ENCODE data around the gene DRG2. TPM values are rescaled to one million over a fixed set of nuclear protein-coding genes. Genes with fewer than 3 reads are reported as not detected.
A peak's percentile ranks its signal among the peaks of the same experiment; 100 is the strongest.

The DRG2 gene
- total RNA-seq, 1 experiment from 2014 or later, result 59.3 TPM

DNA sequence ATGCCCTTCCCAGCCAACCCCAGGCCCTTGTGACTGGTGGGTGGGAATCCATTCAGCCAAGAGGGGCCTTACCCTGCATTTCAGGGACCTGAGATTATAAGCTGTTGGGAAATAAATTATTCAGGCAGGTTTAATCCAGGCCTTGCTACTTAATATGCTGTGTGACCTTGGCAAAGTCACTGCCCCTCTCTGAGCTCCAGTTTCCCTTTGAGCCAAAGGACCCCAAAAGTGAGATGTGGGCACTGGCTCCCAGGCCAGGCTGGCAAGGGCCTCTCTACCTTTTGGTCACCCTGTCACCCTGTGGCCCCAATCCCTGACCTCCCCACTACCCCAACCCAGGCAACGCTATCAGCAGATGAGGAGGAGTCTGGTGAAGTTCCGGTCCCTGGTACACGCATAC is 54.7 kb downstream of the DRG2 start:
- no peak for DNase-seq (ENCODE audit: low spot score)

DNA sequence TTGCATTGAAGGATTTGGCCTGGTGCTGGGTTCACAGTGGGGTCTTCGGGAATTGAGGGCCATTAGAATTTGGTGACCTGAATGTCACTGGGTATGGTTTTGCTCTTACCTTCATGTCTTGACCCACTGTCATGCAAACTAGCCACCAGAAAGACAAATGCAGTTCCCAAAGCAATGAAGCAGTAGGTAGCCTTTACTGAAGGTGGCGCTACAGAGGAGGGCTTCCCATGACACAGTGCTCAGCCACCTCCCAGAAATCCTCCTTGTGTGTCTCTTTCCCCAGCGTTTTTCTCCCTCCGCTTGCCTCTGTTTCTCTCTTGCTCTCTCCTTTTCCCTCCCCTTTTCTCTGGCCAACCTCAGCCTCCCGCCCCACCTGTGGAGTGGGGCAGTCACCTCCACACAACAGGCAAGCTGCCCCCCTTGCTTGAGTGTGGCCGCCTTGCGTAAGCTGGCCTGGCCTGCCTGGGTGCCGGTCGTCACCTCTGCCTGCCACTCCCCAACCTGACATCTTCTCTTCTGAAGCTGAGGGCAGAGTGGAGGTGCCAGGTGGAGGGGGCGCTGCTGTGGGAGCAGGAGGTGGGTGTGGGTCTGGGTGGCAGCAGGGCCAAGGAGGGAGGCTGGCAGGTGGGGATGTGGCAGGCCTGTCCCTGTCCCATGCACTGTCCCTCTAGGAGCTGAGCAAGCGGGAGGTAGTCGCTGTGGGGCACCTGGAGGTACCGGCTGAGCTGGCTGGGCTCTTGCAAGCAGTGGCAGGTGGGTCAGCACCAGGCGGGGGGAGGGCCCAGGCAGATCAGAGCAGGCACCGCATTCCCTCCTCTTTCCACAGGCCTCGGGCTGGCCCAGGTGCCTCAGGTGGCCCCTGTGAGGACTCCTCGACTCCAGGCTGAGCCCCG is 55.5 kb downstream of the DRG2 start:
- DNase-seq (ENCODE audit: low spot score), result no peak

DNA sequence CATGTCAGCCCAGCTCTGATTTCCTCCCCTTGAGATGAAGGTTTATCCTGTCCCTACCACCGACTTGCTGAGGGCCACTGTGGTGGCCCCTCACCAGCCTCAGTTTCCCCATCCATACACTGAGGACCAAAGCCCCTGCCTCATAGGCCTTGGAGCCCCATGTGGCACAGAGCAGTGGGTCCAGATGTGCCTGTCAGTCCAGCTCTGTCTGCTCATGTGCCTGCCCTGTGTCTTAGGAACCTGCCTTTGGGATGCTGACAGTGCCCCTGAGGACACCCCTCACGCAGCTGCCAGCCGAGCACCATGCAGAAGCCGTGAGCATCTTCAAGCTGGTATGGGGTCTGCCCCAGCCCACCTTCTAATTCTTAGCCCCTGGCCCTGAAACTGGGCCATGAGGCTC is 56.5 kb downstream of the DRG2 start:
- DNase-seq (ENCODE audit: low spot score), result no peak

DNA sequence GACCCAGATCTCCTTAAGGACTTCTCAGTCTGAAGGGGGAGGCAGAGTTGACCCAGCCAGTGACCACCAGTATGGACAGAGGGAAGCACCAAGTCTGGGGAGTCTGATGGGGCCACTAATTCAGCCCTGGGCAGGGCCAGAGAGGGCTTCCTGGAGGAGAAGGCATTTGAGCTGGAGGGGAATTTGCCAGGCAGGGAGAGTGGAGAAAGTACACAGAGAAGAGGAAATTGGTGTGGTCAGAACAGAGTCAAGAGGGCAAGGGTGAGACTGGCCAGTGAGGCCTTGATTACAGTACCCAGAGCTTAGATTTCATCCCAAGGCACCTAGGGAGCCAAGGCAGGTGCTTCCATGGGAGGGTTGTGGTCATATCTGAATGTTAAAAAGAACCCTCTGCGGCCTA is 57.1 kb downstream of the DRG2 start:
- peak; percentile 20 for DNase-seq (ENCODE audit: low spot score)

DNA sequence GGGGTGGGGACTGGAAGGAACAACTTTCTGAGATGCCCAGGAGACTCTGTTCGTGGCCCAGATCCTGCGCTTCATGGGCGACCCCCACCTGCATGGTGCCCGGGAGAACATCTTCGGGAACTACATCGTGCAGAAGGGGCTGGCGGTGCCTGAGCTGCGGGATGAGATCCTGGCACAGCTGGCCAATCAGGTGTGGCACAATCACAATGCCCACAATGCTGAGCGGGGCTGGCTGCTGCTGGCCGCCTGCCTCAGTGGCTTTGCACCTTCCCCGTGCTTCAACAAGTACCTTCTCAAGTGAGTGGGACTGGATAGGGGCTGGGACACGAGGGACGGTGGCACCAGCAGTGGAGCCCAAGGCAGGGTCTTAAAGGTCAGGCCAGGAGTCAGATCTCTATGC is 58.1 kb downstream of the DRG2 start:
- no peak for DNase-seq (ENCODE audit: low spot score)

DNA sequence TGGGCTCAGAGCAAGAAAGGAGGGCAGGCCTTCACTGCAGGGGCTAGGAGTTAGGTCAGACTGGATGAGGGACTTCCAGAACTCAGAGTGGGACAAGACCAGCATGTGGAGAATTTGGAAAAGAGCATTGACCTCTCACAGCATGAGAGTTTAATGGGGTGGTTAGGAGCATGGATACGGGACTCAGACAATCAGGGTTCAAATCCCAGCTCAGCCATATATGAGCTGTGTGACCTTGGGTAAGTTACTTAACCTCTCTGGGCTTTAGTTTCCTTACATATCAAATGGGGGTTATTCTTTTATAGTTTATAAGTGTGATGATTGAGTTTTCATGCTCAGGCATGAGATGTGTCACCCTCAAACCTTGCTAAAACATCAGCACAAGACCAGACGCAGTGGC is 58.5 kb downstream of the DRG2 start:
- DNase-seq (ENCODE audit: low spot score), result no peak

DNA sequence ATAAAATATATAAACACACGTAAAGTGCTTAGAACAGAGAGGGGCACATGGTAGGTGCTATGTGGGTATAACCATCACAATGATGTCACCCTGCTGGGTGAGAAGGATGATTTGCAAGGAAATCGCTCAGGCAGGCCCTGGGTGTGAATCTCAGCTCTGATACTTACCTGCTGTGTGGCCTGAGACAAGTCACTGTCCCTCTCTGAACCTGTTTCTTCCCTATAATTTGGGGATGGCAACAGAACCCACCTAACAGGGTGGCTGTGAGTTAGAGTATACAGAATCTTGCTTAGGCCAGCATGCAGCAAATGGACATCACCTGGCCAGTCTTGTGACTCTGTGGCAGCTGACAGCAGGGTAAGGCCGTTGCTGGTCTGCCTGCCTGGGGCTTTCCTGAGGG is 59.2 kb downstream of the DRG2 start:
- no peak for DNase-seq (ENCODE audit: low spot score)

DNA sequence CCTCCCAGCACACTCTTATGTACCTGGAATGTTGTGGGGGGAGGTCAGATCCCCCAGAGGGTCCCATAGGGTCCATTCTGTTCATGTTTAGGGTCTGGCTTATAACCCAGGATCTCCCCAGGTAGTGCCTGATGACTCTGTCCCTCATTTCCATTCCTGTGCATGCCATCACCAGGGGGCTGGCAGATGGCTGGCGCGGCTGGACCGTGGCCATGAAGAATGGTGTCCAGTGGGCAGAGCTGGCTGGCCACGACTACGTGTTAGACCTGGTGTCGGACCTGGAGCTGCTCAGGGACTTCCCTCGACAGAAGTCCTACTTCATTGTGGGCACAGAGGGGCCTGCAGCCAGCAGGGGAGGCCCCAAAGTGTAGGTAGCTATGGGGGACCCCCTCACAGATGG is 60.8 kb downstream of the DRG2 start:
- DNase-seq (ENCODE audit: low spot score), result no peak

DNA sequence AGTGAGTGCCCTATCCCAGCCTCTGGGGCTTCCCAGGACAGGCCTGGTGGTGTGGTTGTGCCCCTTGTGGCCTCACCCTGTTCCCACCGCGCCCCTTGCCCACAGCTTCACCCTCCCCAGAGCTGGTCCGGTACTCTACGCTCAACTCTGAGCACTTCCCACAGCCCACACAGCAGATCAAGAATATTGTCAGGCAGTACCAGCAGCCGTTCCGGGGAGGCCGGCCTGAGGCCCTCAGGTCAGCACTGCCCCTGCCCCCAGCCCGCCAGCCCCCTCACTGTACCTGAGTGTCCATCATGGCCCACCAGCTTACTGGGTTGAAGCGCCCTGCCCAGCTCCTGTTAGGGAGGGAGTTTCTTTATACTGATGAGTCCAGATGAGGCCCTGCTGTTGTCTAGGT is 63.5 kb downstream of the DRG2 start:
- no peak for DNase-seq (ENCODE audit: low spot score)

DNA sequence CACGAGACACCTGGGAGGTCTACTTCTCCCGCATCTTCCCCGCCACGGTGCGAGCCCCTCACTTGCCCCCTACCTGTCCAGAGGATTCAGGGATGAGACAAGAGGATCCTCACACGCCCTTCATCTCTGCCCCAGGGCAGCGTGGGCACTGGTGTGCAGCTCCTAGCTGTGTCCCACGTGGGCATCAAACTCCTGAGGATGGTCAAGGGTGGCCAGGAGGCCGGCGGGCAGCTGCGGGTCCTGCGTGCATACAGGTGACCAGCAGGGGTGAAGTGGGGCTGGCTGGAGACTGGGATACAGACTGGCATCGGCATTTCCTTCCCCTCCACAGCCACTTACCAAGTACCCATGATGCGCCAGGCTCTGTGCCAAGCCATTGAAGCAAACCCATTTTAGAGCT is 67.4 kb downstream of the DRG2 start:
- no peak for DNase-seq (ENCODE audit: low spot score)

DNA sequence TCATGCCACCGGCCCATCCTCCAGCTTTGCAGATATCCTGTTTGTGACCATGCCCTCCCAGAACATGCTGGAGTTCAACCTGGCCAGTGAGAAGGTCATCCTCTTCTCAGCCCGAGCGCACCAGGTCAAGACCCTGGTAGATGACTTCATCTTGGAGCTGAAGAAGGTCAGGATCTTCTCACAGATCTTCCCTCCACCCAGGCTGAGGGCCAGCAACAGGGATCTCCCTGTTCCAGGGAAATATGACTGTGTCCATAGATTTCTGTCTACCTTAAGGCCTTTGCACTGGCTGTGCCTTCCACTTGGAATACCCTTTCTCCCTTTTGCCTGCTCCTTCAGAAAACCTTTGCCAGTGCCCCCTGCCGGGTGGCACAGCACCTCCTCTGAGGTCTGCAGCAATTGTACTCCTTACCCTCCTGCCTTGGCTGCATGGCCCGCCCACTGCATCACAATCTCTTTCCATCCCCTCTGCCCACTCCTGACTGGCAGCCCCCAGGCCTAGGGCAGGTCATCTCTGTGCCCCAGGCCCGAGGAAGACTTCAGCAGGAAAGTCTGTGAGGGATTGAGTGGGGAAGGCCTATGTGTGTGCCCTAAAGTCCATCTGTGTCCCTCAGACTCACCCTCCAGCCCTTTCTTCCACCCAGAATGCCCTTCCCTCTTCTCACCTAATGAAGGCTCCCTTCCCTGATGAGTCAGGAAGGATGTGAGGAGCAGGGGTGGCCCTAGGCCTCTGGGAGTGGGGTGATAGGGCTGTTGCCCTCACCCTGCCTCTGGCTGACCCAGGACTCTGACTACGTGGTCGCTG is 68.6 kb downstream of the DRG2 start:
- peak; percentile 30 for DNase-seq (ENCODE audit: low spot score)

DNA sequence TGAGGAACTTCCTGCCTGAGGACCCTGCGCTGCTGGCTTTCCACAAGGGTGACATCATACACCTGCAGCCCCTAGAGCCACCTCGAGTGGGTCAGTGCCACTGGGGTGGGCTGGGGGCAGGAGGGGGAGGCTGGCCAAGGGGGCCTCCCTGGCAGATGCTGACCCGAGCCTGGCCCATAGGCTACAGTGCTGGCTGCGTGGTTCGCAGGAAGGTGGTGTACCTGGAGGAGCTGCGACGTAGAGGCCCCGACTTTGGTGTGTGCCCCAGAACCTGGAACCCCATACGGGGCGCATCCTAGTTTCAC is 69.2 kb downstream of the DRG2 start:
- DNase-seq (ENCODE audit: low spot score), result no peak

Other genes starting within 250 kb of the DRG2 start
- gene TOM1L2, start 115.5 kb upstream of the DRG2 start, total RNA-seq (2014; rRNA removed; shearing (Covaris generic)), result 40.7 and 50.0 TPM in 2 replicates
- 1.1 and 1.7 TPM in 2 replicates for gene DRC3, start 115.1 kb upstream of the DRG2 start, total RNA-seq (2014; rRNA removed; shearing (Covaris generic))
- 10.9 and 12.9 TPM in 2 replicates for gene ATPAF2, start 48.8 kb upstream of the DRG2 start, total RNA-seq (2014; rRNA removed; shearing (Covaris generic))
- 6.5 and 7.7 TPM in 2 replicates for gene GID4, start 48.5 kb upstream of the DRG2 start, total RNA-seq (2014; rRNA removed; shearing (Covaris generic))
- 0.02 and 0.09 TPM in 2 replicates for gene MYO15A, start 20.8 kb downstream of the DRG2 start, total RNA-seq (2014; rRNA removed; shearing (Covaris generic))
- gene ALKBH5, start 95.9 kb downstream of the DRG2 start, total RNA-seq (2014; rRNA removed; shearing (Covaris generic)), result 107 and 116 TPM in 2 replicates
- gene LLGL1, start 137.7 kb downstream of the DRG2 start, total RNA-seq (2014; rRNA removed; shearing (Covaris generic)), result 41.7 and 47.2 TPM in 2 replicates
- 369 and 474 TPM in 2 replicates for gene FLII, start 170.8 kb downstream of the DRG2 start, total RNA-seq (2014; rRNA removed; shearing (Covaris generic))
- 19.4 and 27.7 TPM in 2 replicates for gene MIEF2, start 172.7 kb downstream of the DRG2 start, total RNA-seq (2014; rRNA removed; shearing (Covaris generic))
- gene TOP3A, start 227.0 kb downstream of the DRG2 start, total RNA-seq (2014; rRNA removed; shearing (Covaris generic)), result 39.2 and 52.7 TPM in 2 replicates
- gene SMCR8, start 227.3 kb downstream of the DRG2 start, total RNA-seq (2014; rRNA removed; shearing (Covaris generic)), result 10.4 and 11.9 TPM in 2 replicates